GM18909 (cell line): ENCODE data around the gene INPP5E.

ENCODE experiments used
- ATAC-seq: cut with Tn5 transposase; IDR thresholded peaks from one replicate; pipeline ENCODE4 v1.9.1; 2021; ENCODE audit warnings: mild to moderate bottlenecking; ENCODE audit not compliant: unreplicated experiment, poor library complexity

INPP5E gene

GRCh38 chr9:136393531-136393930, 46.1 kb downstream of the INPP5E start:
- ATAC-seq = no peak

DNA sequence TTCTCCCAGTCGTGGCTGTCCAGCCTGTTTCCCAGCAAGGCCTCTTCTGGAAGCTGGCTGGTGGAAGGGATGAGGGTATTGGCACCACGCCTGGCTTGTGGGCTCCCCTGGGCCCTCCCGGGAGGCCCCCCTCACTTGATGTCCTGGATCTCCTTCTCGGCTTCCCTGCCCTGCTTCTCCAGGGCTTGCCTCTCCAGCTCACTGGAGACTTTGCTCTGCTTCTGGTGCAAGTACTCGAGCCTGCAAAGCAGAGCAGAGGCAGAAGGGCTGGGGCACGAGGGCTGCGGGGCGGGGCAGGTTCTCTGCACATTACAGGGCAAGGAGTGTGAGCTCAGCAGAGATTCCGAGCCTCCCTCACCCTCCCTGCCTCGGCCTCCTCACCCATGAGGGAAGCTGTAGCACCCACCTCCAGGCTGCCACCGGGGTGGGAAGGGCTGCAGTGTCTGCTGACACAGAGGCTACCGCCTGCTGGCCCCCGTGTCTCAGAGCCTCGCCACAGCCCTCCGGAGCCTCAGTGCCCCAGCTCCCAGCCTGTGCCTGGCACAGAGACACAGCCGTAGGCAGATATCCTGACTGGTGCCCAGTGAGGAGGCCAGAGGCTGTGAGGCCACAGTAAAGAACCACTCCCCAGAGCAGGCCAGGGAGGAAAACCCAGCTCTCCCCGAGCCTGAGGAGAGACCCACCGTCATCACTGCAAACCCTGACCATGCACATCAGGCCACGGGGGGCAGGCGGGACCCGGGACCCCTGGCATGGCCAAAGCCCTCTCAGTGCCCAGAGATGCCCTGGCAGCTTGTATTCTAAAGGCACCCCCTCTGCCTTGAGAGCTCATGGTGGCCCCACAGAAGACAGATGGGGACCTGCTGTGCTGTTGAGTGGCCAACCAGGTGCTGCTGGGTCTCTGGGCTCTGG, 46.9 kb downstream of the INPP5E start:
- ATAC-seq = no peak

DNA sequence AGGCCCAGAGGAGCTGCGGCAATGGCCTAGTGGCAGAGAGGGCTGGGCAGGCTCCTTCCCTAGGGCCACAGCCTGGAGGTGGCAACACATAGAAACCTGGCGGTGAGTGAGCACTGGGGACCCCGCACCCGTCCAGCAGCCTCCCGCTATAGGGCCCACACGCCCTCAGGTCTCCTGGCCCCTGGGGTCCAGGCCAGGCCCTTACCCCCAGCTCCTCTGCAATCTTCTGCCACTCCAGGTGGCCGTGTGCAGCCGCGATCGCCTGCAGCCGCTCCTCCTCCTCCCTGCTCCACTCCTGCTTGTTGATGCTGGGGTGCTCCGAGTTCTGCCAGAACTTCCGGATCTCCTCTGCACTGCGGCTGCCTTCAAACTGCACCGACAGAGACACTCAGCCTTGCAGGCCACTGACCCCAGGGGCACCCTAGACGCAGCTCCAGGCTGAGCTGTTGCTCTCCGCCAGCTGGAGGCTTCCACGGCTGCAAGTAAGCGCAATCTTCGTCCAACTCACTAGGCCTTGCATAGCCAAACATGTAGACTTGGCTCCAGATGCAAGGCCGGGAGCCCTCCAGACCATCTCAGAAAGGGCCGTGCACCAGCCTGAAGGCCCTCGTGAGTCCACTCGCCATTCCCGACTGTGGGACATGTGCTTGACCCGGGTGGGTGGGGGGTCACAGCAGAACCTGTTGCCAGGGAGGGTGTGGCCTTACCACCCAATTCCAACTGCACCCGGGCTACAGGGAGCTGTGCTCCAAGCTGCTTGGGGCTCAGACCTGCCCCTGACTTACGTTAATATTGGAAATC, 47.7 kb downstream of the INPP5E start:
- ATAC-seq = no peak

GRCh38 chr9:136389396-136389795, 50.2 kb downstream of the INPP5E start:
- no peak for ATAC-seq

DNA sequence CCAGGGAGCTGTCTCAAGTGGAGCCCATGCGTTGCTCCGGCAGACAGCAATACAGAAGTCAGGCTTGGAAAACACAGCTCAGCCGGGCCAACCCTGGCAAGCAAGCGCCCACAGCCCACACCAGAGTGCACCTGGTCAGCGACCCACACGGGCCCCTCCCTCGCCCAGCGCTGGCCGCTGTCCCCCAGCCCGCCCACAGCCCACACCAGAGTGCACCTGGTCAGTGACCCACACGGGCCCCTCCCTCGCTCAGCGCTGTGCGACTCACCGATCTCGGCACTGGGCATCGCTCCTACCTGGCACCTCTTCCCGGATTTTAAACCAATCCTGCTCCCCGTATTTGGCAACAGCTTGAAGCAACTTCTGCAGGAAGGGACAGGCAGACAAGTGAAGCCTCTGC, 52.4 kb downstream of the INPP5E start:
- no peak for ATAC-seq

GRCh38 chr9:136386018-136386417, 53.6 kb downstream of the INPP5E start:
- no peak for ATAC-seq

DNA sequence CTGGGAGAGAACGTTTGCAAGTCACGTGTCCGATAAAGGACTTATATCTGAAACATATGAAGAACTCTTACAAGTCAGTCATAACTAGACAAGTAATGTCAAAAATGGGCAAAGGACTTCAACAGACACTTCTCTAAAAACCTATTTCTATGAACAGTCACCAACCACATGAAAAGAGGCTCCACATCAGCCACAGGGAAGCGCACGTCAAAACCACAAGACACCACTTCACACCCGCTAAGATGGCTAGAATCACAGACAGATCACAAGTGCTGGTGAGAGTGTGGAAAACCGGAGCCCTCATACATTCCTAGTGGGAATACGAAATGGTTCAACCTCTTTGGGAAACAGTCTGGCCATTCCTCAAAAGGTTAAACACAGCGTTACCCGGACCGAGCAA, 54.6 kb downstream of the INPP5E start:
- ATAC-seq = no peak

DNA sequence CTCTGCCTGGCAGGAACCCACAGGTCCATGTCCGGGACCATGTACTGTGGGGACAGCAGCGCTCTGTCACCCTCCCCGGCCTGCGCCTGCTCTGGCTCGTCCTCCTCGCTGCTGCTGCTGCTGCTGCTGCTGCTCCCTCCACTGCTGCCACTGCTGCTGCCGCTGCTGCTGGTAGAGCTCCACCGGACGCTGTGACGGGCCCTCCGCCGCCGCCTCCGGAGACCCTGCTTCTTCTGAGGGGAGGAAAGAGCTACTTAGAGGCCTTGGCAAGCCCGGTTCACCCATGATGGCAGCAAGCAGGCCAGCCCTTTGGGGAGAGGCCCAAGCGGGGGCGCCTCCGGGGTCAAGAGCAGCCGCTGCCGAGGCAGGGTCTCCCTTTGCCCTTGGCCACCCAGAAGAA, 56.2 kb downstream of the INPP5E start:
- ATAC-seq = no peak

GRCh38 chr9:136381966-136382513, 57.6 kb downstream of the INPP5E start:
- ATAC-seq = no peak

DNA sequence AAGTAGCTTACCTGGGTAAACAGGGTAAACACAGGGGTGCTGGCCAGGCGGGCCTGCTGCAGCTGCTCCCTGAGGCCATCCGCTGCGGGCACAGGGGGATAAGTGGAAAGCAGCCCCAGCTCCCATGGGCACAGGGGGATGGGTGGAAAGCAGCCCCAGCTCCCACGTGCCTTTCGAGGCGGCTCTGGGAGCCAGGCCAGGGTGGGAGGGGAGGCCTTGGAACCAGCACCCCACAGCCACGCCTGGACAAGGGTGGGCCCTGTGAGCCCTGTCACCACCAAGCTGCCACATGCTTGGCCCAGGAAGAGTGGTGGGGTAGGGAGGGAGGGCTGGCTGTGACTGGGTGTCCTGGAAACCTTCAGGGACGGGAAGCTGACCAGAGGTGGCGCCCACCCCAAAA, 58.3 kb downstream of the INPP5E start:
- ATAC-seq = no peak

GRCh38 chr9:136380381-136380780, 59.3 kb downstream of the INPP5E start:
- no peak for ATAC-seq

GRCh38 chr9:136379891-136380290, 59.8 kb downstream of the INPP5E start:
- ATAC-seq = no peak

GRCh38 chr9:136379401-136379800, 60.2 kb downstream of the INPP5E start:
- no peak for ATAC-seq

- no peak for ATAC-seq
These were observed 60.7 kb downstream of the INPP5E start for GRCh38 chr9:136379003-136379287.
